Fibroblast of the aortic adventitia (primary cell): ENCODE measurements around the gene SDCBP2. TPM values are rescaled to one million over a fixed set of nuclear protein-coding genes. Genes with fewer than 3 reads are reported as not detected.
A peak's percentile ranks its signal among the peaks of the same experiment; 100 is the strongest.

Source experiments
- DNase-seq: peaks from one replicate; pipeline ENCODE4 v3.0.0-alpha.2; 2010; ENCODE audit warnings: low read depth
- H3K4me3 ChIP-seq: 2 replicates; pipeline ENCODE4 v1.5.1; 2011; ENCODE audit warnings: low read depth, mild to moderate bottlenecking, control low read depth, low read length, moderate library complexity
- CTCF ChIP-seq: IDR thresholded peaks from 2 replicates; pipeline ENCODE4 v1.5.1; 2011; ENCODE audit warnings: mild to moderate bottlenecking, low read length, control low read depth, inconsistent platforms; ENCODE audit not compliant: insufficient read depth
- total RNA-seq: library from RNA; depleted of rRNA; stranded (reverse); fragments of >200 nt; gene quantifications from 2 replicates; pipeline ENCODE4 v1.2.3, GENCODE V29; 2012; ENCODE audit warnings: low replicate concordance

Gene SDCBP2
- total RNA-seq, result 1.4 and 2.3 TPM in 2 replicates

- no peak for TF ChIP-seq CTCF
- no peak within 1 kb of the TSS for H3K4me3 ChIP-seq
- DNase-seq, result no peak
Observed at GRCh38 chr20:1328680-1329330, at the start of gene SDCBP2. Gene SDCBP2, minus strand, starts transcription at chr20:1329139. Its CDS starts 8,723 bp downstream, at chr20:1320416.

- no peak for DNase-seq
- TF ChIP-seq CTCF, result no peak
Observed at GRCh38 chr20:1378735-1379125, 49.8 kb upstream of the SDCBP2 start.

GRCh38 chr20:1377984-1378734 is 49.2 kb upstream of the SDCBP2 start:
- peak; percentile 26 for DNase-seq
- no peak for TF ChIP-seq CTCF

More at GRCh38 chr20:1378735-1379125, 49.8 kb upstream of the SDCBP2 start:
- H3K4me3 ChIP-seq, result no peak overlapping the region

GRCh38 chr20:1377341-1377871 is 48.5 kb upstream of the SDCBP2 start:
- no peak overlapping the region for H3K4me3 ChIP-seq
- no peak for TF ChIP-seq CTCF
- no peak for DNase-seq

More at GRCh38 chr20:1377984-1378734, 49.2 kb upstream of the SDCBP2 start:
- H3K4me3 ChIP-seq, result no peak overlapping the region

- TF ChIP-seq CTCF, result no peak
- peak; percentile 33 for DNase-seq
- no peak overlapping the region for H3K4me3 ChIP-seq
Observed at GRCh38 chr20:1376408-1377270, 47.7 kb upstream of the SDCBP2 start.

GRCh38 chr20:1376007-1376406 is 47.1 kb upstream of the SDCBP2 start:
- DNase-seq, result no peak
- no peak overlapping the region for H3K4me3 ChIP-seq
- no peak for TF ChIP-seq CTCF
